Tibial nerve (tissue), 4 donors: ENCODE measurements around the gene INTS1. TPM values are rescaled to one million over a fixed set of nuclear protein-coding genes. Genes with fewer than 3 reads are reported as not detected.

Experiments
- DNase-seq, 2 donors: peaks; one replicate each; pipeline ENCODE4 v3.0.0-alpha.2; 2019; ENCODE audit warnings: low spot score in 2 of 2
- H3K27ac ChIP-seq, 4 donors: fragments of 200-600 bp; sonication (generic) in 3 of 4; one replicate each; pipeline ENCODE4 v1.5.1; 2017 to 2019; ENCODE audit warnings: mild to moderate bottlenecking in 1 of 4
- H3K27me3 ChIP-seq, 2 donors: fragments of 200-600 bp; sonication (generic) in 1 of 2; one replicate each; pipeline versions ENCODE4 v1.5.1 to v1.6.0; 2017 to 2019
- H3K36me3 ChIP-seq, 3 donors: fragments of 200-600 bp; sonication (generic); one replicate each; pipeline ENCODE4 v1.5.1; 2018 to 2019
- H3K4me1 ChIP-seq, 4 donors: fragments of 200-600 bp; sonication (generic) in 3 of 4; one replicate each; pipeline ENCODE4 v1.5.1; 2017 to 2019
- H3K4me3 ChIP-seq, 4 donors: fragments of 200-600 bp; sonication (generic) in 3 of 4; one replicate each; pipeline ENCODE4 v1.5.1; 2017 to 2019; ENCODE audit warnings: mild to moderate bottlenecking in 1 of 4, moderate library complexity in 1 of 4
- H3K9me3 ChIP-seq, 4 donors: fragments of 200-600 bp; sonication (generic) in 3 of 4; one replicate each; pipeline ENCODE4 v1.5.1; 2017 to 2019
- EP300 ChIP-seq, 2 donors: sonication (generic); formaldehyde crosslinking; IDR thresholded peaks; one replicate each; pipeline ENCODE4 v1.6.1; 2017; ENCODE audit warnings: antibody characterized with exemption in 2 of 2, mild to moderate bottlenecking in 1 of 2
- POLR2A ChIP-seq, 2 donors: fragments of 450-650 bp; IDR thresholded peaks; one replicate each; pipeline ENCODE4 v1.6.1; 2017; ENCODE audit warnings: antibody characterized with exemption in 2 of 2, mild to moderate bottlenecking in 2 of 2, moderate library complexity in 2 of 2
- WGBS, 2 donors: methylation state at CpG; one replicate each; pipeline ENCODE4 v1.1.5; 2018; 5-methylcytosine and 5-hydroxymethylcytosine counted together
- total RNA-seq, 4 donors: library from RNA; depleted of rRNA; stranded (reverse); fragments of >200 nt; gene quantifications; one replicate each; pipeline ENCODE4 v1.1.0, GENCODE V29; 2016
- TF ChIP-seq, protein P1 (sequence below), 5 experiments: fragments of 200-600 bp in 3 of 5; fragments of 450-650 bp in 2 of 5; sonication (generic) in 3 of 5; IDR thresholded peaks; one replicate each; pipeline ENCODE4 v1.5.1; 2016 to 2019; ENCODE audit warnings: antibody characterized with exemption in 5 of 5, mild to moderate bottlenecking in 3 of 5, moderate library complexity in 2 of 5

INTS1 gene
- total RNA-seq, 4 donors from 2014 or later = 45.7 to 81.6 (median 52.3) TPM

DNA sequence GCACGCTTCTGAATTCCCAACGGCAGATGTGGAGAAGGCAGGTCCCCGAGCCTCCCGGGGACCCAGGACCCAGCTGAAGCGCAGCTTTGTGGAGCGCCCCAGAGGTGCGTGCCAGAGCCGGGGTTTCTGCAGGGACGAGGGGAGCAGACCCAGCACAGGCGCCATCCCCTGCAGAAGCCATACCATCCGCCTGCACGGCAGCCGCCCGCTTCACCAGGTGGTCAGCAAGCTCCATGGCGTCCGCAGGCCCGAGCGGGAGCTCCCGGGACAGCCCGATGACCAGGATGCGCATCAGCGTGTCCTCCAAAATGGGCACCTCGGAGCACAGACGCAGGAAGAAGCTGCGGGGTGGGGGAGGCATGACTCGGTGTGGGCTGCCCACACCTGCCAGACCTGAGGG lies 10.6 kb downstream of the INTS1 start:
- H3K27ac ChIP-seq = no peak overlapping the region
- TF ChIP-seq POLR2A (IDR thresholded peaks at IDR 0.05) (no peak), EP300 (IDR thresholded peaks at IDR 0.05) (no peak)
- TF ChIP-seq, protein P1, sequence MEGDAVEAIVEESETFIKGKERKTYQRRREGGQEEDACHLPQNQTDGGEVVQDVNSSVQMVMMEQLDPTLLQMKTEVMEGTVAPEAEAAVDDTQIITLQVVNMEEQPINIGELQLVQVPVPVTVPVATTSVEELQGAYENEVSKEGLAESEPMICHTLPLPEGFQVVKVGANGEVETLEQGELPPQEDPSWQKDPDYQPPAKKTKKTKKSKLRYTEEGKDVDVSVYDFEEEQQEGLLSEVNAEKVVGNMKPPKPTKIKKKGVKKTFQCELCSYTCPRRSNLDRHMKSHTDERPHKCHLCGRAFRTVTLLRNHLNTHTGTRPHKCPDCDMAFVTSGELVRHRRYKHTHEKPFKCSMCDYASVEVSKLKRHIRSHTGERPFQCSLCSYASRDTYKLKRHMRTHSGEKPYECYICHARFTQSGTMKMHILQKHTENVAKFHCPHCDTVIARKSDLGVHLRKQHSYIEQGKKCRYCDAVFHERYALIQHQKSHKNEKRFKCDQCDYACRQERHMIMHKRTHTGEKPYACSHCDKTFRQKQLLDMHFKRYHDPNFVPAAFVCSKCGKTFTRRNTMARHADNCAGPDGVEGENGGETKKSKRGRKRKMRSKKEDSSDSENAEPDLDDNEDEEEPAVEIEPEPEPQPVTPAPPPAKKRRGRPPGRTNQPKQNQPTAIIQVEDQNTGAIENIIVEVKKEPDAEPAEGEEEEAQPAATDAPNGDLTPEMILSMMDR (IDR thresholded peaks at IDR 0.05) = no peak
- H3K4me1 ChIP-seq = no peaks in the 10 kb centered on the region
- peaks cover 0 to 100% (median 7%) of the 10 kb centered on the region in 3 donors for H3K36me3 ChIP-seq
- no peaks in the 10 kb centered on the region for H3K9me3 ChIP-seq
- DNase-seq = no peak
- 89 to 95% methylated on average over 13 to 22 of the region's 26 CpGs for WGBS, 2 donors
- H3K27me3 ChIP-seq = no peaks in the 10 kb centered on the region
- no peak overlapping the region for H3K4me3 ChIP-seq

DNA sequence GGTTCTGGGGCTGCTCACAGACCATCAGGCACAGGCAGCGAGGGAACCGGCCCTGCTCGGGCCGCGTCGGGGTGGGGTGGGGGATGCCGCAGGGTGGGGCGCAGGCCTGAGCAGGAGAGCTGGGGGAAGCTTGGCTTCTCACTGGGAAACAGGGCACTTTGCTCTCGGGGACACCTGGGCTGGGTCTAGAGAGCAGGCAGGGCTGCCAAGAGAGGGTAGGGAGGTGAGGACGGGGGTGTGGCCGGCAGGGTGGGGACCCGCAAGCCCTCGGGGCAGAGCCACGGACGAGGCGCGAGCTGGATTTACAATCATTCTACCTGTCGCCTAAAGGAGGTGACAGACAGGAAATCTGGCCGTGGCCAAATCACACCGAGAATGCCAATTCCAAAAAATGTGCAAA lies 11.1 kb downstream of the INTS1 start:
- H3K4me1 ChIP-seq = no peaks in the 10 kb centered on the region
- H3K27me3 ChIP-seq = no peaks in the 10 kb centered on the region
- no peak overlapping the region for H3K4me3 ChIP-seq
- no peaks in the 10 kb centered on the region for H3K9me3 ChIP-seq
- WGBS, 2 donors = 92 to 95% methylated on average over 20 of the region's 20 CpGs
- no peak for TF ChIP-seq POLR2A (IDR thresholded peaks at IDR 0.05)
- TF ChIP-seq, protein P1 (IDR thresholded peaks at IDR 0.05) = no peak
- H3K36me3 ChIP-seq = peaks cover 0 to 100% (median 7%) of the 10 kb centered on the region in 3 donors
- no peak for DNase-seq
- H3K27ac ChIP-seq = no peak overlapping the region

DNA sequence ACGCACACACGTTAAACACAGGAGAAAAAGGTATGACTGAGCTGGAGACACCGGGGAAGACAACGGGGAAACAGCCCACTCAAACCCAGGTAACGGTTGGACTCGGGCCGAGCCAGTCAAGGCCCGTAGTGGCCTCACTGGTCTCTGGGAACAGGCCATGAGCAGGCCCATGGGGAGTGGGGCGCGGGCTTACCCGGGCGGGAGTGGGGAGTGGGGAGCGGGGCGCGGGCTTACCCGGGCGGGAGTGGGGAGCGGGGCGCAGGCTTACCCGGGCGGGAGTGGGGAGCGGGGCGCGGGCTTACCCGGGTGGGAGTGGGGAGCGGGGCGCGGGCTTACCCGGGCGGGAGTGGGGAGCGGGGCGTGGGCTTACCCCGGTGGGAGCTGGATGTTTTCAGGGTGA lies 11.5 kb downstream of the INTS1 start:
- no peak overlapping the region for H3K27ac ChIP-seq
- no peaks in the 10 kb centered on the region for H3K4me1 ChIP-seq
- H3K9me3 ChIP-seq = no peaks in the 10 kb centered on the region
- TF ChIP-seq, protein P1 (IDR thresholded peaks at IDR 0.05) = no peak
- TF ChIP-seq POLR2A (IDR thresholded peaks at IDR 0.05) (no peak), EP300 (IDR thresholded peaks at IDR 0.05) (no peak)
- H3K36me3 ChIP-seq = peaks cover 0 to 100% (median 7%) of the 10 kb centered on the region in 3 donors
- no peaks in the 10 kb centered on the region for H3K27me3 ChIP-seq
- 86 to 92% methylated on average over 26 to 33 of the region's 33 CpGs for WGBS, 2 donors
- no peak for DNase-seq
- H3K4me3 ChIP-seq = no peak overlapping the region

DNA sequence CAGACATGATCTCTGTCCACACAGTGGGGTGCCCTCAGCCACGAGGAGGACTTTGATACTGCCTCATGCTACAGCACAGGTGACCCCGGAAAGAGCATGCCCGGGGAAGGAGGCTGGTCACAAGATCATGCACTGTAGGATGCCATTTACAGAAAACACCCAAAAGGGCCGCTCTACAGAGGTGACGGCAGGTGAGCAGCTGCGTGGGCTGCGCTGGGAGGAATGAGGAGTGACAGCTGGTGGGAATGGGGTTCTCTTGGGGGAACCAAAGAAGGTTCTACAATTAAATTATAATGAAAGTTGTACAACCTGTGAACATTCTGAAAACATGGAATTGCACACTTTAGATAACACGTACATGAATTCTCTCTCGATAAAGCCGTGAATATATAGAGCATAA lies 12.0 kb downstream of the INTS1 start:
- Histone ChIP-seq H3K9me3 (no peaks in the 10 kb centered on the region), H3K36me3 (peaks cover 0 to 100% (median 11%) of the 10 kb centered on the region in 3 donors), H3K4me1 (no peaks in the 10 kb centered on the region), H3K27me3 (no peaks in the 10 kb centered on the region), H3K27ac (no peak overlapping the region), H3K4me3 (no peak overlapping the region)
- TF ChIP-seq POLR2A (IDR thresholded peaks at IDR 0.05) (no peak), EP300 (IDR thresholded peaks at IDR 0.05) (no peak)
- TF ChIP-seq, protein P1 (IDR thresholded peaks at IDR 0.05) = no peak
- WGBS, 2 donors = 88% methylated on average over 9 to 10 of the region's 10 CpGs
- DNase-seq = no peak

DNA sequence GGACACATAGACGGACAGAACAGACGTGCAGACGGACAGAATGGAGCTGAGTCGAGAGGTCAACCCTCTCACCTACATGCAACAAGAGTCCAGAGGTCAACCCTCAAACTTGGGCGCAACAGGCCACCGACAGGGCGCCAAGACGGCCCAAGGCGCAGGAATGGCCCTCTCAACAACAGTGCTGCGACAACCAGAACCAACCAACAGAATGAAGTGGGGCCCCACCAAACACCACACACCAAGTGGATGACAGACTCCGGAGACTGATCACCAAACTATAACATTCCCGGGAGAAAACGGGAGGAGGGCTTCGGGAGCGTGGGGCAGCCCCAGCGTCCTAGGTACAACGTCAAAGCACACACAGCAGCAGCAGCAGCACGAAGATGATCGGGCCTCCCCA lies 13.4 kb downstream of the INTS1 start:
- H3K36me3 ChIP-seq = peaks cover 5 to 100% (median 19%) of the 10 kb centered on the region in 3 donors
- TF ChIP-seq, protein P1 (IDR thresholded peaks at IDR 0.05) = no peak
- TF ChIP-seq EP300 (IDR thresholded peaks at IDR 0.05) (no peak), POLR2A (IDR thresholded peaks at IDR 0.05) (no peak)
- no peak for DNase-seq
- no peak overlapping the region for H3K27ac ChIP-seq
- H3K27me3 ChIP-seq = no peaks in the 10 kb centered on the region
- no peak overlapping the region for H3K4me3 ChIP-seq
- no peaks in the 10 kb centered on the region for H3K9me3 ChIP-seq
- H3K4me1 ChIP-seq = no peaks in the 10 kb centered on the region
- 86 to 94% methylated on average over 19 of the region's 19 CpGs for WGBS, 2 donors
